MM.1S (cell line): ENCODE data around the gene SLC29A3.

Experiments
- CTCF ChIP-seq: fragments of 300-600 bp; sonication (generic); IDR thresholded peaks from 2 replicates; pipeline ENCODE4 v1.5.1; 2016; ENCODE audit warnings: antibody characterized with exemption, low read length, mixed read lengths
- EZH2 ChIP-seq: fragments of 300-600 bp; sonication (generic); optimal IDR thresholded peaks from 2 replicates; pipeline ENCODE3; 2017; ENCODE audit warnings: low read depth, mild to moderate bottlenecking, antibody characterized with exemption, low read length, mixed read lengths
- EZH2phosphoT487 ChIP-seq: fragments of 300-600 bp; sonication (generic); IDR thresholded peaks from 2 replicates; pipeline ENCODE4 v1.6.1; 2018; ENCODE audit warnings: antibody characterized with exemption, low read length

- TF ChIP-seq CTCF (no peak), EZH2 (no peak), EZH2phosphoT487 (no peak)
Observed at GRCh38 chr10:71274901-71275796, 43.9 kb upstream of the SLC29A3 start.
